ENCODE data around the gene ADAMTS9. TPM values are rescaled to one million over a fixed set of nuclear protein-coding genes. Genes with fewer than 3 reads are reported as not detected.

Gene ADAMTS9
- total RNA-seq, 1 experiment from 2014 or later: 0.46 TPM

DNA sequence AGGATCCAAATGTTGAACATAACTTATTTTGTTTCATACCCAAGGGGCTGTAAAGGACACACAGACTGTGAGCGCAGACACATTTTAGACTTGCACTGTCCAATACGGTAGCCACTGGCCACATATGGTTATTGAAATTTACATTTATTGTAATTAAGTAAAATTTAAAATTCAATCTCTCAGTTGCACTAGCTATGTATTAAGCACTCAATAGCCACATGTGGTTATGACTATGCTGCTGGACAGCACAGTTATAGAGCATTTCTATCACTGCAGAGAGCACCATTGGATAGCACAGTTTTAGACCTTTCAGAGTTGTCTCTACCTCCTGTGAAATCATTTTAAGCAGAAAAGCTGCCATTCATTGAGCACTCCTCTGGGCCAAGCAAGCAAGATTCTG, 204.3 kb downstream of the ADAMTS9 start:
- no peak overlapping the region for H3K27ac Mint-ChIP-seq

More for the DNA sequence above, 204.3 kb downstream of the ADAMTS9 start:
- Histone ChIP-seq H4K8ac (replicated peaks; ENCODE audit: insufficient read length, low read depth, low read length) (no peak overlapping the region), H3K4ac (ENCODE audit: low read depth, low read length) (no peak overlapping the region), H2BK5ac (ENCODE audit: insufficient read length, low read length) (no peak overlapping the region), H2BK120ac (ENCODE audit: low read depth, low read length, poor library complexity, severe bottlenecking) (no peak overlapping the region), H3K14ac (ENCODE audit: insufficient read depth, low read length) (no peak overlapping the region), H4K20me1 (ENCODE audit: control insufficient read depth, insufficient read depth, insufficient read length) (no peaks in the 10 kb centered on the region), H4K91ac (ENCODE audit: insufficient read length, low read depth, low read length) (no peak overlapping the region), H2AK5ac (ENCODE audit: insufficient read length, low read length) (no peak overlapping the region), H3K9me3 (ENCODE audit: control insufficient read depth, low read depth, low read length) (no peaks in the 10 kb centered on the region), H3K79me1 (ENCODE audit: insufficient read depth, low read depth, low read length, poor library complexity, severe bottlenecking) (no peaks in the 10 kb centered on the region), H3K4me1 (ENCODE audit: insufficient read depth, low read length) (no peaks in the 10 kb centered on the region), H3K4me2 (ENCODE audit: insufficient read depth, insufficient read length, low read length) (no peak overlapping the region), H3K23me2 (ENCODE audit: insufficient read length, low read depth, low read length, poor library complexity, severe bottlenecking) (no peaks in the 10 kb centered on the region), H3K9ac (ENCODE audit: extremely low read depth, insufficient read length, low read length) (no peak overlapping the region), H2BK15ac (ENCODE audit: low read depth, low read length) (no peak overlapping the region), H3T11ph (ENCODE audit: low read length) (no peak overlapping the region), H3K18ac (ENCODE audit: insufficient read length, low read depth, low read length) (no peak overlapping the region), H3K56ac (ENCODE audit: insufficient read length, low read depth, low read length) (no peak overlapping the region), H2AFZ (ENCODE audit: low read length) (no peak overlapping the region), H3K27me3 (ENCODE audit: insufficient read depth, low read length) (no peaks in the 10 kb centered on the region), H2BK20ac (ENCODE audit: low read depth, low read length, poor library complexity, severe bottlenecking) (no peak overlapping the region), H3K79me2 (ENCODE audit: insufficient read depth, low read length) (no peaks in the 10 kb centered on the region), H3K23ac (ENCODE audit: insufficient read length, low read depth, low read length) (no peak overlapping the region), H3K27ac (ENCODE audit: insufficient read length, low read depth, low read length) (no peak overlapping the region), H4K5ac (ENCODE audit: insufficient read length, low read depth, low read length) (no peak overlapping the region), H2BK12ac (ENCODE audit: insufficient read length, low read depth, low read length) (no peak overlapping the region)
- Mint-ChIP-seq H3K36me3 (ENCODE audit: insufficient read depth in 1 of 3, low read depth in 3 of 3) (no peaks in the 10 kb centered on the region), H3K9me3 (peaks cover 2 to 4% of the 10 kb centered on the region in 2 experiments; a peak in 2 of 5 replicates), H3K27me3 (ENCODE audit: low read depth) (peaks cover 2% of the 10 kb centered on the region; the same call in 1 of the 2 replicates), H3K4me3 (no peak overlapping the region), H3K4me1 (no peaks in the 10 kb centered on the region)
- DNase-seq: no peak
- no CpG with 5 or more reads among the region's 2 CpGs for WGBS (ENCODE audit: extremely low coverage, insufficient read length, low lambda C conversion rate)
- no peak for TF ChIP-seq CTCF (conservative IDR thresholded peaks at IDR 0.05)
